HL-60 (cell line): ENCODE results near the gene TBL1X.

Experiments
- DNase-seq, 2 experiments: peaks; one replicate each; pipeline ENCODE4 v3.0.0-alpha.2; 2010 to 2020; ENCODE audit warnings: low read depth in 1 of 2, low spot score in 1 of 2
- H3K27ac ChIP-seq: fragments of 250-450 bp; sonication (Bioruptor Pico); replicated peaks from 2 replicates; pipeline ENCODE4 v1.5.1; 2020; ENCODE audit warnings: mild to moderate bottlenecking, moderate library complexity
- H3K27me3 ChIP-seq: fragments of 250-450 bp; sonication (Bioruptor Pico); 2 replicates; pipeline ENCODE4 v1.5.1; 2021; ENCODE audit warnings: mild to moderate bottlenecking, moderate library complexity; ENCODE audit not compliant: insufficient read depth, poor library complexity, severe bottlenecking
- H3K4me3 ChIP-seq: replicated peaks from 2 replicates; pipeline ENCODE4 v1.5.1; 2011; ENCODE audit warnings: mild to moderate bottlenecking, control low read depth, low read length; ENCODE audit not compliant: insufficient read depth
- CTCF ChIP-seq: IDR thresholded peaks from one replicate; pipeline ENCODE4 v1.5.1; 2011; ENCODE audit warnings: low read length, control low read depth, inconsistent platforms; ENCODE audit not compliant: insufficient read depth
- GABPA ChIP-seq: IDR thresholded peaks from 2 replicates; pipeline ENCODE4 v1.6.1; 2012; ENCODE audit warnings: low read depth
- POLR2AphosphoS5 ChIP-seq: IDR thresholded peaks from 2 replicates; pipeline ENCODE4 v1.6.1; 2012; ENCODE audit warnings: low read depth
- REST ChIP-seq: IDR thresholded peaks from 2 replicates; pipeline ENCODE4 v1.6.1; 2012; ENCODE audit warnings: low read depth; ENCODE audit not compliant: insufficient replicate concordance
- SPI1 ChIP-seq: IDR thresholded peaks from 2 replicates; pipeline ENCODE4 v1.6.1; 2012; ENCODE audit warnings: low read depth, mild to moderate bottlenecking, borderline replicate concordance

TBL1X gene

GRCh38 chrX:9664224-9664623 lies 199.4 kb downstream of the TBL1X start:
- TF ChIP-seq SPI1 (no peak), GABPA (no peak)
- no peak overlapping the region for H3K4me3 ChIP-seq
- DNase-seq = no peak
- no peaks in the 10 kb centered on the region for H3K27me3 ChIP-seq
- H3K27ac ChIP-seq = no peak overlapping the region

- Histone ChIP-seq H3K4me3 (no peak overlapping the region), H3K27me3 (no peaks in the 10 kb centered on the region), H3K27ac (no peak overlapping the region)
- no peak for DNase-seq
- TF ChIP-seq POLR2AphosphoS5 (no peak), CTCF (no peak), GABPA (no peak), SPI1 (no peak)
These were observed 200.3 kb downstream of the TBL1X start for GRCh38 chrX:9665113-9665512.

- Histone ChIP-seq H3K27ac (no peak overlapping the region), H3K4me3 (no peak overlapping the region), H3K27me3 (no peaks in the 10 kb centered on the region)
- DNase-seq = no peak
- TF ChIP-seq CTCF (no peak), SPI1 (no peak), POLR2AphosphoS5 (no peak)
These were observed 203.7 kb downstream of the TBL1X start for GRCh38 chrX:9668537-9668936.

GRCh38 chrX:9670136-9670814 lies 205.4 kb downstream of the TBL1X start:
- H3K27ac ChIP-seq = no peak overlapping the region

More at GRCh38 chrX:9670136-9670814, 205.4 kb downstream of the TBL1X start:
- TF ChIP-seq POLR2AphosphoS5 = no peak
- TF ChIP-seq REST = no peak
- TF ChIP-seq SPI1 = no peak
- TF ChIP-seq CTCF = no peak
- TF ChIP-seq GABPA = no peak
- DNase-seq = no peak
- Histone ChIP-seq H3K27me3 (no peaks in the 10 kb centered on the region), H3K4me3 (no peak overlapping the region)
